Measurements from ENCODE around the gene FXYD5.

DNA sequence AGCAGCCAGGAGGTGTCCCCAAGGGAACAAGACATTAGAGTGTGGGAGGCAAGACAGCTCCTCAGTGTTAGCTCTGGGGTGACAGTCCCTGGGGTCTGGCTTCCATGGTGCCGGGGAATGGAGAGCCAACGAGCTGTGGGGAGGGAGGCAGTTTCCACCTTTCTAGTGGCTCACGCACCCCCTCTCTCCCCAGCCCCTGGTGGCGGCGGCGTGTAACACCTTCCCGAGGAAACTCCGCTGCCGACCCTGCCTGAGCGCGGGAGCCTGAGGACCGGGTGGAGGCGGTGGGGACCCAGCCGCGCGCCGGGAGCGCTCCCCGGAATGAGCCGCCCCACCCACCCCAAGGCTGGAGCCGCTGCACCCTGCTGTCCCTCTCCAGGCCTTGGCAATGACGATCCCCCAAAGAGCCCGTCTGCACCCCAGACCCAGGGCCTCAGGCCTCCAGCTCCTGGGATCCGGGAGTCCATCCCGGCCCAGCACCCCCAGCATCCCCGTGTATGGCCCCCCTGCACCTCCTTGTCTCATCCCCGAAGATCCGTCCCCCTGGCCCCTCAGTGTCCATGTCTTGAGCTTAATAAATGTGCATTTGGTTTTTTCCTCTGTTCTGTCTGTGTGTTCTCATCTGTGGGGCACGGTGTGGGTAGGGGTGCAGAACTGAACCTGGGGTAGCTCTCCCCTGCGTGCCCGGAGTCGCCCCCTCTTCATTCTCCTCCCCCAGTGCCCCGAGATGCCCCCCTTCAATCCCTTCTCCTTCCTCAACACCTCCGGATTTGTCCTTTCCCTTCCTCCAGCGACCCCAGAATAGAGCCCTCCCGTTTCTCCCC is 622 bp upstream of the FXYD5 start:
- TF ChIP-seq, protein P1, sequence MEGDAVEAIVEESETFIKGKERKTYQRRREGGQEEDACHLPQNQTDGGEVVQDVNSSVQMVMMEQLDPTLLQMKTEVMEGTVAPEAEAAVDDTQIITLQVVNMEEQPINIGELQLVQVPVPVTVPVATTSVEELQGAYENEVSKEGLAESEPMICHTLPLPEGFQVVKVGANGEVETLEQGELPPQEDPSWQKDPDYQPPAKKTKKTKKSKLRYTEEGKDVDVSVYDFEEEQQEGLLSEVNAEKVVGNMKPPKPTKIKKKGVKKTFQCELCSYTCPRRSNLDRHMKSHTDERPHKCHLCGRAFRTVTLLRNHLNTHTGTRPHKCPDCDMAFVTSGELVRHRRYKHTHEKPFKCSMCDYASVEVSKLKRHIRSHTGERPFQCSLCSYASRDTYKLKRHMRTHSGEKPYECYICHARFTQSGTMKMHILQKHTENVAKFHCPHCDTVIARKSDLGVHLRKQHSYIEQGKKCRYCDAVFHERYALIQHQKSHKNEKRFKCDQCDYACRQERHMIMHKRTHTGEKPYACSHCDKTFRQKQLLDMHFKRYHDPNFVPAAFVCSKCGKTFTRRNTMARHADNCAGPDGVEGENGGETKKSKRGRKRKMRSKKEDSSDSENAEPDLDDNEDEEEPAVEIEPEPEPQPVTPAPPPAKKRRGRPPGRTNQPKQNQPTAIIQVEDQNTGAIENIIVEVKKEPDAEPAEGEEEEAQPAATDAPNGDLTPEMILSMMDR (conservative IDR thresholded peaks at IDR 0.05; ENCODE audit: low read length), result peak; percentile 63
- TF ChIP-seq EZH2phosphoT487 (IDR thresholded peaks at IDR 0.05; ENCODE audit: borderline replicate concordance), result no peak

All from Loucy (cell line).